GM12878 (cell line): ENCODE measurements around the gene OTOS. TPM values are rescaled to one million over a fixed set of nuclear protein-coding genes. Genes with fewer than 3 reads are reported as not detected.

Experiments
- BCLAF1 ChIP-seq: fragments of 450-650 bp; IDR thresholded peaks from 2 replicates; pipeline ENCODE4 v1.6.1; 2017; ENCODE audit warnings: antibody characterized with exemption, mild to moderate bottlenecking, moderate library complexity
- BMI1 ChIP-seq: fragments of 450-650 bp; IDR thresholded peaks from 2 replicates; pipeline ENCODE4 v1.6.1; 2016; ENCODE audit warnings: mild to moderate bottlenecking, moderate library complexity, borderline replicate concordance
- CBFB ChIP-seq: IDR thresholded peaks from 2 replicates; pipeline ENCODE4 v1.6.1; 2016; ENCODE audit warnings: antibody characterized with exemption, low read depth
- CREB1 ChIP-seq: IDR thresholded peaks from 2 replicates; pipeline ENCODE4 v1.6.1; 2012; ENCODE audit warnings: low read depth, mild to moderate bottlenecking, inconsistent platforms
- FOS ChIP-seq: IDR thresholded peaks from 3 replicates; pipeline ENCODE4 v1.6.1; 2011; ENCODE audit warnings: borderline replicate concordance; ENCODE audit not compliant: insufficient read length; ENCODE audit errors: extremely low read depth
- GATAD2B ChIP-seq: fragments of 450-650 bp; conservative IDR thresholded peaks from 2 replicates; pipeline ENCODE4 v1.6.1; 2017; ENCODE audit warnings: low read depth, mild to moderate bottlenecking, moderate library complexity
- HCFC1 ChIP-seq: fragments of 150-350 bp; IDR thresholded peaks from 2 replicates; pipeline ENCODE4 v1.6.1; 2014; ENCODE audit warnings: low read length
- HSF1 ChIP-seq: fragments of 150-350 bp; IDR thresholded peaks from 2 replicates; pipeline ENCODE4 v1.6.1; 2014; ENCODE audit warnings: mild to moderate bottlenecking, low read depth, low read length
- JUNB ChIP-seq: IDR thresholded peaks from 2 replicates; pipeline ENCODE4 v1.6.1; 2016; ENCODE audit warnings: antibody characterized with exemption, mild to moderate bottlenecking
- KAT2A ChIP-seq: conservative IDR thresholded peaks from 2 replicates; pipeline ENCODE4 v1.6.1; 2011; ENCODE audit warnings: low read depth, low read length; ENCODE audit not compliant: control insufficient read depth
- MEF2B ChIP-seq: fragments of 450-650 bp; IDR thresholded peaks from 2 replicates; pipeline ENCODE4 v1.6.1; 2018; ENCODE audit warnings: mild to moderate bottlenecking, moderate library complexity; ENCODE audit not compliant: partially characterized antibody, poor library complexity, severe bottlenecking
- MTA2 ChIP-seq: fragments of 450-650 bp; IDR thresholded peaks from 2 replicates; pipeline ENCODE4 v1.6.1; 2016; ENCODE audit warnings: low read depth, mild to moderate bottlenecking, moderate library complexity
- RUNX3 ChIP-seq: IDR thresholded peaks from 2 replicates; pipeline ENCODE4 v1.6.1; 2012; ENCODE audit warnings: low read length, inconsistent platforms
- SIN3A ChIP-seq: IDR thresholded peaks from 2 replicates; pipeline ENCODE4 v1.6.1; 2012; ENCODE audit warnings: low read depth, low read length, improper control_type of control experiment
- TCF7 ChIP-seq: IDR thresholded peaks from 2 replicates; pipeline ENCODE4 v1.6.1; 2014; ENCODE audit warnings: antibody characterized with exemption, borderline replicate concordance
- ZNF592 ChIP-seq: fragments of 450-650 bp; IDR thresholded peaks from 2 replicates; pipeline ENCODE4 v1.6.1; 2017; ENCODE audit warnings: mild to moderate bottlenecking, moderate library complexity
- ZSCAN29 ChIP-seq: fragments of 450-650 bp; IDR thresholded peaks from 2 replicates; pipeline ENCODE4 v1.6.1; 2017; ENCODE audit warnings: mild to moderate bottlenecking, moderate library complexity
- polyA plus RNA-seq, 11 experiments: library from polyadenylated mRNA; depleted of rRNA in 4 of 11; unstranded in 6 of 11; stranded (reverse) in 5 of 11; fragments of >200 nt; fragmentation: Nextera tagmentation in 4 of 11; fragmentation: Illumina TruSeq in 1 of 11; extraction: Ambion mirVana in 4 of 11; extraction: Trizol in 1 of 11; gene quantifications; 1 replicate in 1 of 11; 2 replicates in 10 of 11; pipeline versions ENCODE4 v1.2.1 to v1.2.3, GENCODE V29; 2011 to 2016; ENCODE audit warnings: inconsistent platforms in 2 of 11, missing spikeins in 2 of 11, low read depth in 1 of 11
- total RNA-seq, 4 experiments: library from RNA; depleted of rRNA in 3 of 4; stranded (reverse); fragments of >200 nt in 3 of 4; fragmentation: Illumina TruSeq in 1 of 4; extraction: Trizol in 1 of 4; gene quantifications; 2 replicates each; pipeline versions ENCODE4 v1.2.1 to v1.2.3, GENCODE V29; 2013 to 2021
- TF ChIP-seq, protein P1 (sequence below): fragments of 450-650 bp; IDR thresholded peaks from 2 replicates; pipeline ENCODE4 v1.6.1; 2017; ENCODE audit warnings: mild to moderate bottlenecking, low read depth, inconsistent platforms; ENCODE audit not compliant: poor library complexity, severe bottlenecking

OTOS gene
- total and polyA plus RNA-seq, 10 of the 15 experiments (the other 5 are each of a cell fraction or from before 2014, with no cell fraction given): not detected

- TF ChIP-seq CREB1: no peak
- no peak for TF ChIP-seq MEF2B
- TF ChIP-seq CBFB: no peak
- TF ChIP-seq BCLAF1: no peak
- no peak for TF ChIP-seq RUNX3
- TF ChIP-seq TCF7: no peak
- TF ChIP-seq ZSCAN29: no peak
- TF ChIP-seq ZNF592: no peak
- 0 out of 2 replicates have a peak, but pooled peaks have one; percentile 40 for TF ChIP-seq GATAD2B
- TF ChIP-seq, protein P1, sequence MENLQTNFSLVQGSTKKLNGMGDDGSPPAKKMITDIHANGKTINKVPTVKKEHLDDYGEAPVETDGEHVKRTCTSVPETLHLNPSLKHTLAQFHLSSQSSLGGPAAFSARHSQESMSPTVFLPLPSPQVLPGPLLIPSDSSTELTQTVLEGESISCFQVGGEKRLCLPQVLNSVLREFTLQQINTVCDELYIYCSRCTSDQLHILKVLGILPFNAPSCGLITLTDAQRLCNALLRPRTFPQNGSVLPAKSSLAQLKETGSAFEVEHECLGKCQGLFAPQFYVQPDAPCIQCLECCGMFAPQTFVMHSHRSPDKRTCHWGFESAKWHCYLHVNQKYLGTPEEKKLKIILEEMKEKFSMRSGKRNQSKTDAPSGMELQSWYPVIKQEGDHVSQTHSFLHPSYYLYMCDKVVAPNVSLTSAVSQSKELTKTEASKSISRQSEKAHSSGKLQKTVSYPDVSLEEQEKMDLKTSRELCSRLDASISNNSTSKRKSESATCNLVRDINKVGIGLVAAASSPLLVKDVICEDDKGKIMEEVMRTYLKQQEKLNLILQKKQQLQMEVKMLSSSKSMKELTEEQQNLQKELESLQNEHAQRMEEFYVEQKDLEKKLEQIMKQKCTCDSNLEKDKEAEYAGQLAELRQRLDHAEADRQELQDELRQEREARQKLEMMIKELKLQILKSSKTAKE: no peak
- no peak for TF ChIP-seq JUNB
- no peak for TF ChIP-seq KAT2A
- TF ChIP-seq BMI1: no peak
- TF ChIP-seq HSF1: no peak
- TF ChIP-seq SIN3A: no peak
- no peak for TF ChIP-seq MTA2
- no peak for TF ChIP-seq FOS
- peak; percentile 71 for TF ChIP-seq HCFC1
Measured at GRCh38 chr2:240136013-240136670, 4.3 kb downstream of the OTOS start, which contains the start of gene COPS9 (continued).
